Neural crest cell (in vitro differentiated cells): Measurements from ENCODE around the gene THOC7. TPM values are rescaled to one million over a fixed set of nuclear protein-coding genes. Genes with fewer than 3 reads are reported as not detected.

Experiments
- DNase-seq: peaks from one replicate; pipeline ENCODE4 v3.0.0; 2021; ENCODE audit warnings: low read depth, mixed read lengths, low spot score
- H3K27ac Mint-ChIP-seq: one replicate; pipeline ENCODE4 v1.8.0; 2021; ENCODE audit warnings: mild to moderate bottlenecking, mixed read lengths; ENCODE audit not compliant: unreplicated experiment
- H3K27me3 Mint-ChIP-seq: 2 replicates; pipeline ENCODE4 v1.8.0; 2021; ENCODE audit warnings: low read depth, mild to moderate bottlenecking, mixed read lengths
- H3K36me3 Mint-ChIP-seq: 2 replicates; pipeline ENCODE4 v1.8.0; 2021; ENCODE audit warnings: low read depth, mild to moderate bottlenecking, mixed read lengths
- H3K4me1 Mint-ChIP-seq: 2 replicates; pipeline ENCODE4 v1.8.0; 2021; ENCODE audit warnings: mixed read lengths
- H3K4me3 Mint-ChIP-seq: one replicate; pipeline ENCODE4 v1.8.0; 2021; ENCODE audit warnings: mild to moderate bottlenecking, mixed read lengths
- H3K9me3 Mint-ChIP-seq: 2 replicates; pipeline ENCODE4 v1.8.0; 2021; ENCODE audit warnings: mixed read lengths
- total RNA-seq: library from RNA; stranded (reverse); gene quantifications from 2 replicates; pipeline ENCODE4 v1.2.1, GENCODE V29; 2021
- TF ChIP-seq, protein P1 (sequence below): fragments of 200-600 bp; sonication (generic); conservative IDR thresholded peaks from 2 replicates; pipeline ENCODE4 v1.5.0; 2021; ENCODE audit warnings: antibody characterized with exemption, mild to moderate bottlenecking

Gene THOC7
- total RNA-seq, 1 donor from 2014 or later: 59.2 TPM

DNA sequence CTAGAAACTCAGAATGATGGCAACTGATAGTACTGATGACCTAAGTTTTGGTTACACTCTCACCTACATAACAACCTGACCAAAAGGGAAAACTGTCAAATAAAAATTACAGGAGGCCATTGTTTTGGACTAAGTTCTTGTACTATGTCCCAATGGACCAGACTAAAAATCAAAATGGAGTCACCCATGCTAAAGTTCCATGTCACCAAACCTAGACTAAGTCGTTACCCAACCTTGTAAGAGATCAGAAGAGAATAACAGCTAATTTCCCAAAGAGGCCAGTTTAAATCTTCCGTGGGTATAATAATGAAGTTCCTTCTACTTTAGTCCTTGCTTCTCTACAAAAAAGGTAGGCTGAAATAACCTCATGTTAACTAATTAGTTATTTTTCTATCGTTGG, 12.3 kb downstream of the THOC7 start:
- Mint-ChIP-seq H3K36me3 (no peaks in the 10 kb centered on the region), H3K27ac (no peak overlapping the region), H3K4me3 (no peak overlapping the region), H3K27me3 (no peaks in the 10 kb centered on the region), H3K4me1 (peaks cover 5% of the 10 kb centered on the region), H3K9me3 (no peaks in the 10 kb centered on the region)
- TF ChIP-seq, protein P1, sequence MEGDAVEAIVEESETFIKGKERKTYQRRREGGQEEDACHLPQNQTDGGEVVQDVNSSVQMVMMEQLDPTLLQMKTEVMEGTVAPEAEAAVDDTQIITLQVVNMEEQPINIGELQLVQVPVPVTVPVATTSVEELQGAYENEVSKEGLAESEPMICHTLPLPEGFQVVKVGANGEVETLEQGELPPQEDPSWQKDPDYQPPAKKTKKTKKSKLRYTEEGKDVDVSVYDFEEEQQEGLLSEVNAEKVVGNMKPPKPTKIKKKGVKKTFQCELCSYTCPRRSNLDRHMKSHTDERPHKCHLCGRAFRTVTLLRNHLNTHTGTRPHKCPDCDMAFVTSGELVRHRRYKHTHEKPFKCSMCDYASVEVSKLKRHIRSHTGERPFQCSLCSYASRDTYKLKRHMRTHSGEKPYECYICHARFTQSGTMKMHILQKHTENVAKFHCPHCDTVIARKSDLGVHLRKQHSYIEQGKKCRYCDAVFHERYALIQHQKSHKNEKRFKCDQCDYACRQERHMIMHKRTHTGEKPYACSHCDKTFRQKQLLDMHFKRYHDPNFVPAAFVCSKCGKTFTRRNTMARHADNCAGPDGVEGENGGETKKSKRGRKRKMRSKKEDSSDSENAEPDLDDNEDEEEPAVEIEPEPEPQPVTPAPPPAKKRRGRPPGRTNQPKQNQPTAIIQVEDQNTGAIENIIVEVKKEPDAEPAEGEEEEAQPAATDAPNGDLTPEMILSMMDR: no peak
- DNase-seq: no peak

DNA sequence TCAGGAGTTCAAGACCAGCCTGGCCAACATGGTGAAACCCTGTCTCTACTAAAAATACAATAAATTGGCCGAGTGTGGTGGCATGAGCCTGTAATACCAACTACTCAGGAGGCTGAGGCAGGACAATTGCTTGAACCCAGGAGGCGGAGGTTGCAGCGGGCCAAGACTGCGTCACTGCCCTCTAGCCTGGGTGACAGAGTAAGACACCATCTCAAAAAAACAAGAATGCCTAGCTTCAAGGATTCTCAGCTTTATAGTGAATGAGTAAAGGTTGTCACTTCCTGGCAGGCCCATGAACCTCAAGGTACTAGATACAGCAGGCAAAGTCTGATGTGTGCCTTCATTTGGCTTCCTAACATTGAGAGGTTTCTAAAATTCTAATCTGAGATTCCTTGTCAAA, 14.4 kb downstream of the THOC7 start:
- Mint-ChIP-seq H3K4me3 (no peak overlapping the region), H3K27ac (no peak overlapping the region), H3K9me3 (no peaks in the 10 kb centered on the region), H3K27me3 (no peaks in the 10 kb centered on the region), H3K4me1 (peaks cover 5% of the 10 kb centered on the region), H3K36me3 (peaks cover 2% of the 10 kb centered on the region)
- DNase-seq: no peak
- TF ChIP-seq, protein P1: no peak

DNA sequence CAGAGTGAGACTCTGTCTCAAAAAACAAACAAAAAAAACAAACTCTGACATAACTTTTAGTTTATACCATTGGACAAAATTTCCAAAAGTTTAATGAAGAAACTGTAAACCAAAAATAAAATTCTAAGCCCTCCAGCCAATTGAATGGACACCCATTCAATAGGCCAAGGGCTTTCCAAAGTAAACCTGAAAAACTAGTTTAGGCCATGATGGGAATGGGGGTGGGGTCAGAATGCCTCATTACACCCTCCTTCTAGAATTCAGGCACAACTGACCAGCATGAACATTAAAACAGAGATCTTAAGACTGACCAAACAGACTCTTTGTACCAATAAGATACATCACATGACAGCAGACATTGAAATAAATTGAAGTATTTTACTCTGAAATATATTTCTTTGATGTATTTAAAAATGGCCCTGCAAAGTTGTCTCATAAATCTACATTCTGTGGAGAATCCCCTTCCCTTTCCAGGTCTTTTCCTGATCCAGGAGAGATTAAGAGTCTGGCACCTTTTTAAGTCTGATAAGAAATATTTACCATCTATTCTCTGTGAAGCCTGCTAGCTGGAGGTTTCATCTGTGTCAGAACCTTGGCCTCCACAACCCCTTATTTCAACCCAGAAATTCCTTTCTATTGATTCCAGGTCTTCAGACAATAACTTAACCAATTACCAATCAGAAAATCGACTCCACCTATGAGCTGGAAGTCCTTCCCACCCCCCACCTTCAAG, 15.7 kb downstream of the THOC7 start:
- Mint-ChIP-seq H3K9me3 (no peaks in the 10 kb centered on the region), H3K36me3 (peaks cover 2% of the 10 kb centered on the region)
- TF ChIP-seq, protein P1: no peak

DNA sequence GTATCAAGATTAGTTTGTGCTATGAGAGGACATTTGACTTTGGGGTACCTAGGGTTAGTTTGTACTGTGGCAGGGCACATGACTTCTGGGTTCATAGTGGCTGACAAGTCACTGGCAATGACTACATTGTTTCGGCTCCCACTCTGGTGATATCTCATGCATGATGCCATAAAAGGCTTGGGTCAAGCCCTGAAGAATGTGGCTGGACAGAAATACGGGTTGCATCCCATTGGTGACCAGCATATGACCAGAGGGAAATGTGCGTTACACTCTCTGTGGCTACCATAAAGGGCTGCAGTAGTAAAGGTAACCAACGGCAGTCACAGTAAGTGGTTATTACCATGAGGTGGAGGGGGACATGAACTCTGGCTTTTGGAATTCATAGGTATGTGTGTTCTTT, 18.4 kb downstream of the THOC7 start:
- H3K9me3 Mint-ChIP-seq: no peaks in the 10 kb centered on the region
- DNase-seq: no peak
- peaks cover 10% of the 10 kb centered on the region for H3K4me1 Mint-ChIP-seq
- H3K27ac Mint-ChIP-seq: no peak overlapping the region
- TF ChIP-seq, protein P1: no peak
- H3K36me3 Mint-ChIP-seq: peaks cover 2% of the 10 kb centered on the region
- H3K27me3 Mint-ChIP-seq: no peaks in the 10 kb centered on the region
- no peak overlapping the region for H3K4me3 Mint-ChIP-seq

More for the DNA sequence above, 15.7 kb downstream of the THOC7 start:
- Mint-ChIP-seq H3K27ac (no peak overlapping the region), H3K4me3 (no peak overlapping the region), H3K27me3 (no peaks in the 10 kb centered on the region), H3K4me1 (peaks cover 5% of the 10 kb centered on the region)
- no peak for DNase-seq

DNA sequence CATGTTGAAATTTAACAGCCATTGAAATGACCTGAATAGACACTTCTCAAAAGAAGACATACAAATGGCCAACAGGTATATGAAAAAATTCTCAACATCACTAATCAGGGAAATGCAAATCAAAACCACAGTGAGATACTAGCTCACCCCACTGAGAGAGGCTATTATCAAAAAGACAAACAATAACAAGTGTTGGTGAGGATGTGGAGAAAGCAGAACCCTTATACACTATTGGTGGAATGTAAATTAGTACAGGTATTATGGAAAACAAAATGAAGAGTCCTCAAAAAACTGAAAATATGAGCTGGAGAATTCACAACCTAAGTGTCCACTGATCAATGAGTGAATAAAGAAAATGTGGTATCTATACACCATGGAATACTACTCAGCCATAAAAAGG, 21.5 kb downstream of the THOC7 start:
- H3K4me3 Mint-ChIP-seq: no peak overlapping the region
- peaks cover 2% of the 10 kb centered on the region for H3K36me3 Mint-ChIP-seq
- H3K9me3 Mint-ChIP-seq: no peaks in the 10 kb centered on the region
- DNase-seq: no peak
- TF ChIP-seq, protein P1: no peak
- H3K4me1 Mint-ChIP-seq: peaks cover 6% of the 10 kb centered on the region
- no peaks in the 10 kb centered on the region for H3K27me3 Mint-ChIP-seq
- no peak overlapping the region for H3K27ac Mint-ChIP-seq
